IPS-20b (cell line): ENCODE measurements around the gene U2AF1L4.

Experiments
- H3K27ac ChIP-seq: one replicate; pipeline ENCODE4 v1.5.1; 2013; ENCODE audit warnings: low read length
- H3K27me3 ChIP-seq: 2 replicates; pipeline ENCODE4 v1.6.1; 2013; ENCODE audit warnings: mild to moderate bottlenecking, low read length, inconsistent platforms; ENCODE audit not compliant: insufficient read depth
- H3K36me3 ChIP-seq: 2 replicates; pipeline ENCODE4 v1.6.1; 2013; ENCODE audit warnings: low read depth, mild to moderate bottlenecking, inconsistent platforms, low read length, moderate library complexity; ENCODE audit not compliant: insufficient read depth
- H3K4me1 ChIP-seq: 2 replicates; pipeline ENCODE4 v1.6.1; 2013; ENCODE audit warnings: mild to moderate bottlenecking, control low read depth, inconsistent platforms, low read length, moderate library complexity; ENCODE audit not compliant: insufficient read depth
- H3K4me3 ChIP-seq: 2 replicates; pipeline ENCODE4 v1.5.1; 2013; ENCODE audit warnings: mild to moderate bottlenecking, low read length, inconsistent platforms
- H3K9ac ChIP-seq: 2 replicates; pipeline ENCODE4 v1.6.1; 2013; ENCODE audit warnings: low read depth, mild to moderate bottlenecking, inconsistent platforms, low read length, moderate library complexity
- H3K9me3 ChIP-seq: 2 replicates; pipeline ENCODE4 v1.6.1; 2013; ENCODE audit warnings: mild to moderate bottlenecking, low read depth, low read length, inconsistent platforms; ENCODE audit not compliant: insufficient read depth

U2AF1L4 gene, protein sequence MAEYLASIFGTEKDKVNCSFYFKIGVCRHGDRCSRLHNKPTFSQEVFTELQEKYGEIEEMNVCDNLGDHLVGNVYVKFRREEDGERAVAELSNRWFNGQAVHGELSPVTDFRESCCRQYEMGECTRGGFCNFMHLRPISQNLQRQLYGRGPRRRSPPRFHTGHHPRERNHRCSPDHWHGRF

DNA sequence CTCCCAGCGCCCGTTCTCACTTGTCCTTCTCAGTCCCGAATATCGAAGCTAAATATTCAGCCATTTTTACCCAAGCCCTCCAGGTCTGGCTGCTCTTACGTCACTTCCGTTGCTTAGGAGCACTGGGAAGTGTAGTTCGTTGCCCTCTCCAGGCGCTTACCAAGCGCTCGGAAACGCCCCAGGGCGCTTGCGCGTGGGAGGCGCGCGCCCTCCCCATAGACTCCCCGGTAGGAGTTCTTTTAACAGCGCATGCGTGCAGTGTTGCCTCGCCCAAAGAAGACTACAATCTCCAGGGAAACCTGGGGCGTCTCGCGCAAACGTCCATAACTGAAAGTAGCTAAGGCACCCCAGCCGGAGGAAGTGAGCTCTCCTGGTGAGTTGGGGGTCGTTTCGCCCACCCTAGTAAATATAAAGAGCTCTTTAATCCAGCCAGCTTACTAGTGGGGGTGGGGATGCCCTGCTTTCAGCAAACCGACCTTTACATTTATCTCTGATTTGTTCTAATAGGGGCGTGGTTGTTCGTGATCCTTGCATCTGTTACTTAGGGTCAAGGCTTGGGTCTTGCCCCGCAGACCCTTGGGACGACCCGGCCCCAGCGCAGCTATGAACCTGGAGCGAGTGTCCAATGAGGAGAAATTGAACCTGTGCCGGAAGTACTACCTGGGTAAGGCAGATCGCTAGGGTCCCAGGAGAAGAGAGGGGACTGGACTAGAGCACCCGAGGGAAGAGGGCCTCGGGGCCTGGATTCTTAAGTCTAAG lies at the start of gene U2AF1L4, which contains the start of gene PSENEN:
U2AF1L4 (minus strand) TSS at position 91 of the 759 bp plus-strand sequence; CDS start at position 64, 27 bp downstream.
PSENEN (plus strand) TSS at position 324 of the 759 bp plus-strand sequence; CDS start at position 604, 280 bp downstream.
- Histone ChIP-seq H3K4me3 (peak within 1 kb of the TSS; percentile 83), H3K9ac (peak within 1 kb of the TSS; percentile 97; the same call in 1 of the 2 replicates), H3K27me3 (no peaks in the 10 kb centered on the region), H3K27ac (peak within 1 kb of the TSS; percentile 94), H3K9me3 (no peaks in the 10 kb centered on the region), H3K36me3 (no peaks in the 10 kb centered on the region), H3K4me1 (peaks cover 3% of the 10 kb centered on the region; the same call in 1 of the 2 replicates)

DNA sequence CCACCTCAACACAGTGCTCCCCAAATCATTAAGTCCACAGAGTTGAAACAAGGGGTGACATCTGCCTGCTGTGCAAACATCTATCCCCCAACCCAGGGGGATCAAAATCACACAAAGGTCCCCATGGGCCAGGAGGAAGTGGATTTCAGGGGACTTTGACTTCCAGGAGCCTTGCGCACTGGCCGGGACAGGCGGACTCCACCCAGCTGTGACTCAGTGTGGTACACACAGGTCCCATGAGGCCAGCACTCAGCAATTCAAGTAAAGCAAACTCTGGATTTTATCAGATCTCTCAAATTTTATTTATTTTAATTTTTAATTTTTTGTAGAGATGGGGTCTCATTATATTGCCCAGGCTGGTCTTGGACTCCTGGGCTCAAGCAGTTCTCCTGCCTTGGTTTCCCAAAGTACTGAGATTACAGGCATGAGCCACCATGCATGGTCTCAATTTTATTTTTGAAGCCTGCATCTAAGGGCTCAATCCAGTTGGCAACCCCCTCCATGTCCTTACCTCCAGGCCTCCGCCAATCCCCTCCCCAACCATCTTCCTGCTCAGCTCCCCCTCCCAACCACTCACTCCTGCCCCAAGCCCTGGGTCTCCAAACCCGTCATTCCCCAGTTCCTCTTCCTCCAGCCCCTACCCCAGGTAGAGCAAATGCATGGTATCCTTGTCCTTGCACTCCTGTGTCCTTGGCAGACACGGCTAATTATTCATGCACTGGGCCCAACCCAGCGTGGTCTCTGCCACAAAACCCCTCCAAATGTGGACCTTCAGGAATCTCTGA lies 48.4 kb upstream of the U2AF1L4 start:
- H3K4me1 ChIP-seq, result no peaks in the 10 kb centered on the region
- H3K27me3 ChIP-seq, result peaks cover 36% of the 10 kb centered on the region
- no peaks in the 10 kb centered on the region for H3K9me3 ChIP-seq
- H3K9ac ChIP-seq, result no peak overlapping the region
- H3K4me3 ChIP-seq, result no peak overlapping the region
- H3K36me3 ChIP-seq, result no peaks in the 10 kb centered on the region
- H3K27ac ChIP-seq, result no peak overlapping the region

DNA sequence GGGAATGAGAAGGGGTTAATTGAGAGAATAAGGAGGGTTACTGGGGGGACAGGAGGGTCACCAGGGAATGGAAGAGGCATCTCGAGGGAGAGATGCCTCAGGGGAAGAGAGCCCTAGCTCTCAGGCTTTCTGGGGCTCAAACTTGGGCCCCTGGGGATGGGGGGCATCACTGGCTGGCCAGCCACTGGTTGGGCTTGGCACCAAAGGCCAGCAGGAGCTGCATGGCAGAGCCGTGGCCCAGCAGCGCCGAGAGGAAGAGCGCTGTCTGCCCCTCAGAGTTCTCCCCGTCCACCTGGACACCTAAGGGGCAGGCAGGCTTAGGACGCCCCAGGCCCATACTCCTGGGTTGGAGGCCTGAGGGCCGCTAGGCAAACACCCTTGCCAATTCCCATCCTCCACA lies 47.7 kb upstream of the U2AF1L4 start:
- Histone ChIP-seq H3K9me3 (no peaks in the 10 kb centered on the region), H3K27me3 (peaks cover 29% of the 10 kb centered on the region), H3K36me3 (no peaks in the 10 kb centered on the region), H3K4me1 (no peaks in the 10 kb centered on the region), H3K9ac (no peak overlapping the region), H3K27ac (no peak overlapping the region), H3K4me3 (no peak overlapping the region)

DNA sequence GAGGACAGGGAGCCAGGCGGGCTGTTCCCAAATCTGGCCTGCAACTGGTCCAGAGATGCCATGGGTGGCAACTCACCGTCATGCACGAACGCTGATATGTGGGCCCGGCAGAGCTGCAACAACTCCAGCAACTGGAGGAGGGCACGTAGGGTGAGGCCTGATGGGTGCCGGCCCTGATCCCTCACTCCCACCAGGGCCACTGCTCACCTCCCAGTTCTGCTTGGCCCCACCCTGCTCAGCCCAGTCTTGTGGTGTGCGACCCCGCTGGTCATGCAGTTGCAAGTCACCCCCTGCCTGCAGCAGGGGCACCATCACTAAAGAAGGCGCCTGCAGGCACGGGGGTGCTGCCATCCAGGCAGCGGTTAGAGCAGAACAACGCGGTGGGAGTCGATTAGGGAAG lies 47.1 kb upstream of the U2AF1L4 start:
- no peaks in the 10 kb centered on the region for H3K9me3 ChIP-seq
- H3K27me3 ChIP-seq, result peaks cover 23% of the 10 kb centered on the region
- H3K36me3 ChIP-seq, result no peaks in the 10 kb centered on the region
- no peaks in the 10 kb centered on the region for H3K4me1 ChIP-seq
- H3K9ac ChIP-seq, result no peak overlapping the region
- H3K27ac ChIP-seq, result no peak overlapping the region
- no peak overlapping the region for H3K4me3 ChIP-seq

DNA sequence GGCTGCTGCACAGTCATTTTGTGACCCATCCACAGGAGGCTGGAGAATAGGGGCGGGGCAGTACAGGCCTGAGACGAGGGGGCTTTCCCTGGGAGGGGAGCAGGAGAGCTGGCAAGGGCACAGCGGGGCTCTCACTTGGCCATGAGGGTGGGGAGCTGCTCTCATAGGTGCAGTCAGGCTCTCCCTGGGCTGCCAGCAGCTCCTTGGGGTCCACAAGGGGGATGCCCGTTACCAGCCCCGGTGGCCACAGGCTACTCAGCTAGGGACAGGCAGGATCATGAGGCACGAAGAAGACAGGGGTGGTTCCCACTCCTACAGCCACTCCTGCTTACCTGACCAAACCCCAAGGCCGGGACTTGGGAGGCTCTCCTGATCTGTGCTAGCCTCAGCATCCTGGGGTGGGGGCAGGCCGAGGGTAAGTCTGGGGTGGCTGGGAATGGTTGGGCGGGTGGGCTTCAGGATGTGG lies 46.6 kb upstream of the U2AF1L4 start:
- H3K4me1 ChIP-seq, result no peaks in the 10 kb centered on the region
- H3K27me3 ChIP-seq, result peaks cover 19% of the 10 kb centered on the region
- no peaks in the 10 kb centered on the region for H3K36me3 ChIP-seq
- H3K9me3 ChIP-seq, result no peaks in the 10 kb centered on the region
- H3K9ac ChIP-seq, result no peak overlapping the region
- no peak overlapping the region for H3K27ac ChIP-seq
- no peak overlapping the region for H3K4me3 ChIP-seq

DNA sequence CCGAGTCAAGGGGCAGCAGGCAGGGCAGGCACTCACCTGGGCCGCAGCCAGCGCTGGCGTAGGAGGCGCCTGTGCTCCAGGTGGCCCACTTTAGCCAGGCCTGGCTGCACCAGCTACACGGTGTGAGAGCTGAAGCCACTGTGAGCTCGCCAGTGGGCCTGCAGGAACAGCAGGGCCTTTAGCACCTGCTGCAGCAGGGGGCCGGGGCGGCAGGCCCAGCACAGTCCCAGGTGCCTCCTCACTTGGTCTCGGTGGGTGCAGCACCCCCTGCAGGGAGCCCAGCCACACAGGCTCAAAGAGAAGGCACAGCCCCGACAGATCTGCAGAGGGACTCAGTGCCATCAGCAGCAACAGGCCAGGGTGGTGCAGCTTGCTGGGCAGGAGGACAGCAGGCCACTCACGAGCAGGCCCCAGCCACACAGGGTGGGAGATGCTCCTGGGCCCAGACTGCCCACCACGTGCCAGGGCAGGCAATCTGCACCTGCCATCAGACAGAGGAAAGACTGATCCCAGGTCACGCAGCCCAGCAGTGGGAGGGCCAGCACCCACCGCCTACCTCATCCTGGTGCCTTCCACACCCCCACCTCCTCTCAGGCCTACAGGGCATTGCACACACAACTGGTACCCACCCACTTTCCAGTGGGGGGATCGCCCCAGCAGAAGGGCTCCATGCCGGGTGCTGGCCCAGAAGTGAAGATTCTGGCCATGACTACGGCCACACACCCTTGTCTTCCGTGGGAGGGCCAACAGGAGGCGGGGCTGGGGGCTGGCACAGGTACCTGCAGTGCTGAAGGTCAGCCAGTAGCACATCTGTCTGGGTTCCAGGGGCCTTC lies 46.0 kb upstream of the U2AF1L4 start:
- Histone ChIP-seq H3K9ac (no peak overlapping the region), H3K36me3 (no peaks in the 10 kb centered on the region), H3K4me3 (no peak overlapping the region), H3K27ac (no peak overlapping the region), H3K9me3 (no peaks in the 10 kb centered on the region), H3K27me3 (peaks cover 12% of the 10 kb centered on the region), H3K4me1 (no peaks in the 10 kb centered on the region)

DNA sequence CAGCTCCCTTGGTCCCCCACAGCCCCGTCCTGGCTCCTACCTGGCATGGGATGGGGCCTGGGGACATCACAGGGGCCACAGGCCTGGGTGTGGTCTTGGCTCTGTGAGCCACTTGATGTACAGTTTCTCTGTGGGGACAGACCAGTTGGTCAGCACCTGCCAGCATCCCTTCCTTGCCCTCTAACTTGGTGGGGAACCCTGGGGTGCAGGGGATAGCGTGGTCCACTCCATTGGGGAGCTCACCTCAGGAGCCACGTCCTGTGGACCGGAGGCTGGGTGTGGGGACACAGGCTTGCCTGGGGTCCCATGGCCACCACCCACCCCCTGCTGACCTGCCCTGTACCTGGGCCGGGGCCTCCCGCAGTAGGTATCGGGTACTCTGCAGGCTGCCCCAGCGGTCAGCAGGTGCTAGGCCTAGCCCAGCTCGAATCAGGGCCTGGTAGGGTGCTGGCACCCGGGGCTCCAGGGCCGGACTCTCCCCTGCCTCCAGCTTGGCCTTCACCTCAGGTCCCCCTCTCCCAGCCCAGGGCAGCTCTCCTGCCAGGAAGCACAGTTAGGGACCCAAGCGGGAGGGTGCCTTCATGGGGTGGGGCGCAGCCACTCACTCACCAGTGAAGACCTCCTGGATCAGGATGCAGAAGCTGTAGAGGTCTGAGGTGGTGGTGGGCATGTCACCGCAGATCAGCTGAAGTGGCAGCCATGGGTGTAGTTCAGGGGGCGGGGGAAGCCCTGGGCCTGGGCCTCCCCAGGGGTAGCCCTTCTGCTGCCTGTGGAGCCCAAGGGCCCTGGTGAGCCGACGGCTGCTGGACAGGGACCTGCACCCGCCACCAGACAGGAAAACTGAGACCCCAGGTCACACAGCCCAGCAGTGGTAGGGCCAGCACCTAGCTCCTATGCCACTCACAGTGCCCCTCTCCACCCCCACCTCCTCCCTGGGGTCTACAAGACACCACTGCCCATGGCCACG lies 45.0 kb upstream of the U2AF1L4 start:
- Histone ChIP-seq H3K4me1 (no peaks in the 10 kb centered on the region), H3K9me3 (no peaks in the 10 kb centered on the region), H3K9ac (no peak overlapping the region), H3K36me3 (no peaks in the 10 kb centered on the region), H3K27me3 (peaks cover 10% of the 10 kb centered on the region), H3K27ac (no peak overlapping the region), H3K4me3 (no peak overlapping the region)

DNA sequence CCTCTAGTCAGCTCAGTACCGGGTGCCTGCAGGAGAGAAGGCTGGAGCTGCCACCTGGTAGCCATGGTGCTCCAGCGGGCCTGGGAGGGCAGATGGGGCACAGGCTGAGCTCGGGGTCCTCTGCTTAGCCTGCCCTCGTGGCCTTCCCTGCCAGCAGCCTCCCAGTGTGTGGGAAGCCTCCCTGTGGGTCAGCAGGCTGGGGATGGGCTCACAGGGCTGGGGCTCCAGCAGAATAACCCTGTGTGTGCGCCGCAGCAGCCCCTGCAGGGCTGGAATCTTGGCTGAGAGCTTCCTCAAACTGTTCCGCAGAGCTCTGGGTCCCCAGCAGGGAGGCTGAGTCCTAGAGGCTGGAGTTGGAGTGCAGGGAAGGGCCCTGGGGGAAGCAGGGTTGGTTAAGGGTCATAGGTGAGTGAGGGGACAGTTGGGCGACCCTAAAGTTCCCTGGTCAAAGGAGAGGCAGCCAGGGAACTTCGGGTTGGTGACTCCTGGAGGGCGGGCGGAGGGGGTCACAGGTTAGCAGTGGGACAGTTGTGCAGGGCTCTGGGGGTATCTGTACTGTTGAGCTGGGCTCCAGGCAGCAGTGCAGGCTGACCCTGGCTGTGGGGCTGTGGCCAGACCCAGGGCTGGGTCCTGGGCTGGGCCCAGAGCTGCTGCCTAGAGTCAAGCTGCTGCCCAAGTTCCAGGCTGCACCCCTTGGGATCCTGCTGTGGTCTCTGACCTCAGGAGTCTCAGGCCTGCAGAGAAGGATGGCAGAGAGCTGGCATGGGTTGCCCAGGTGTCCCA lies 44.2 kb upstream of the U2AF1L4 start:
- Histone ChIP-seq H3K4me1 (no peaks in the 10 kb centered on the region), H3K4me3 (no peak overlapping the region), H3K9me3 (no peaks in the 10 kb centered on the region), H3K27ac (no peak overlapping the region), H3K9ac (no peak overlapping the region), H3K36me3 (no peaks in the 10 kb centered on the region), H3K27me3 (peaks cover 8% of the 10 kb centered on the region)

DNA sequence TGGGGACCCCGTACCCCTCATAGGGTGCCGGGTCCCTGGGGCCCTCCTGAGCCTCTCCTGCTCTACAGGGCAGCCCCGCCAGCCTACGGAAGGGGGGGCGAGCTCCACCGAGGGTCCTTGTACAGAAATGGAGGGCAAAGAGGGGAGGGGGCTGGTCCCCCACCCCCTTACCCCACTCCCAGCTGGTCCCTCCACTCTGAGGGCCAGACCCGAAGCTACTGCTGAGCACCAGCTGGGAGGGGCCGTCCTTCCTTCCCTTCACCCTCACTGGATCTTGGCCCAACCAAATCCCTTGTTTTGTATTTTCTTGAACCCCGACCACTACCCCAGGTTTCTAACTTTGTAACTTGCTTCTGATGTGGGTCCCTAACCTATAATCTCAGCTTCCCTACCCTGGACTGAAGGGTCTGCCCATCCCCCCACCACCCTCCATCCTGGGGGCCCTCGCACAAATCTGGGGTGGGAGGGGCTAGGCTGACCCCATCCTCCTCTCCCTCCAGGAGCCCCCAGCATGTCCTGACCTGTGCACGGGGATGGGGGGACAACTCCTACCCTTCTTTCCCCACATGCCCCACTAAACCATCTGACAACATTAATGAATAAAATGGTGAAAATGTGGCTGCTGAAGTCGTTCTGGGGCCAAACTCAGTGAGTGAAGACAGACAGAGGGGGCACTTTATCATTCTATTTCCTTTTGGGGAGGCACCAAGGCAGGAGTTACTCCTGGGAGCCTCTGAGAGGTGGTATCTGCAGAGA lies 43.2 kb upstream of the U2AF1L4 start:
- Histone ChIP-seq H3K9me3 (no peaks in the 10 kb centered on the region), H3K4me1 (no peaks in the 10 kb centered on the region), H3K27ac (no peak overlapping the region), H3K27me3 (peaks cover 8% of the 10 kb centered on the region), H3K4me3 (no peak overlapping the region), H3K9ac (no peak overlapping the region), H3K36me3 (no peaks in the 10 kb centered on the region)
